ENCODE data around the gene PTGFRN. TPM values are rescaled to one million over a fixed set of nuclear protein-coding genes. Genes with fewer than 3 reads are reported as not detected.

PTGFRN gene
- polyA plus RNA-seq, 1 donor (not counting 4 experiments of a cell fraction or from before 2014, with no cell fraction given): 177 TPM

- H3K79me2 ChIP-seq (ENCODE audit: control insufficient read depth, insufficient read depth, low read length): peaks cover 100% of the 10 kb centered on the region
- peak overlapping the region; percentile 89 for H3K27ac ChIP-seq (ENCODE audit: control insufficient read depth, insufficient read depth, low read length)
- no peak overlapping the region for H2AFZ ChIP-seq (ENCODE audit: control insufficient read depth, low read length)
- H3K9ac ChIP-seq (ENCODE audit: control insufficient read depth, extremely low read depth, insufficient read depth, low read length): peak overlapping the region; percentile 59
- DNase-seq (ENCODE audit: low read depth, low spot score): no peak
- H3K4me2 ChIP-seq (ENCODE audit: control insufficient read depth, extremely low read depth, insufficient read depth, low read depth, low read length): peak overlapping the region; percentile 49
- peak overlapping the region in 2 of 3 experiments; percentile 30 to 62 for H3K4me3 ChIP-seq (ENCODE audit: control insufficient read depth in 2 of 3, extremely low read depth in 1 of 3, insufficient read depth in 2 of 3, low read depth in 1 of 3, low read length in 3 of 3)
- dilution Hi-C loops (cut with MboI; ENCODE audit: extremely low pct_ligation_motif_present, low sequenced_read_pairs): no loop called here
- TF ChIP-seq EZH2 (IDR thresholded peaks at IDR 0.05; ENCODE audit: low read length) (no peak), CTCF (optimal IDR thresholded peaks at IDR 0.05 in 1 of 3, IDR thresholded peaks at IDR 0.05 in 1 of 3, conservative IDR thresholded peaks at IDR 0.05 in 1 of 3; ENCODE audit: extremely low read depth in 1 of 3, insufficient read depth in 2 of 3, low read length in 3 of 3) (no peak)
- H3K27me3 ChIP-seq (ENCODE audit: control insufficient read depth, extremely low read depth, insufficient read depth, low read length): no peaks in the 10 kb centered on the region
- no peaks in the 10 kb centered on the region for H3K9me3 ChIP-seq (ENCODE audit: control insufficient read depth, low read depth, low read length)
- H3K4me1 ChIP-seq (ENCODE audit: control insufficient read depth, extremely low read depth, insufficient read depth, low read length): peaks cover 99% of the 10 kb centered on the region
- H3K36me3 ChIP-seq (ENCODE audit: control insufficient read depth in 2 of 2, extremely low read depth in 1 of 2, insufficient read depth in 2 of 2, low read length in 2 of 2): peaks cover 0 to 9% of the 10 kb centered on the region in 2 experiments
- FAIRE-seq: no peak
- H3K9me1 ChIP-seq (ENCODE audit: control insufficient read depth, extremely low read depth, insufficient read depth, low read length): peaks cover 10% of the 10 kb centered on the region
- H4K20me1 ChIP-seq (ENCODE audit: control insufficient read depth, extremely low read depth, insufficient read depth, low read length): peaks cover 2% of the 10 kb centered on the region
These were observed 6.3 kb downstream of the PTGFRN start for GRCh38 chr1:116916002-116916401.

- TF ChIP-seq EZH2 (IDR thresholded peaks at IDR 0.05; ENCODE audit: low read length): no peak
- TF ChIP-seq CTCF (optimal IDR thresholded peaks at IDR 0.05 in 1 of 3, IDR thresholded peaks at IDR 0.05 in 1 of 3, conservative IDR thresholded peaks at IDR 0.05 in 1 of 3; ENCODE audit: extremely low read depth in 1 of 3, insufficient read depth in 2 of 3, low read length in 3 of 3): no peak
- dilution Hi-C loops (cut with MboI; ENCODE audit: extremely low pct_ligation_motif_present, low sequenced_read_pairs): no loop called here
- Histone ChIP-seq H3K4me1 (ENCODE audit: control insufficient read depth, extremely low read depth, insufficient read depth, low read length) (peaks cover 99% of the 10 kb centered on the region), H3K36me3 (ENCODE audit: control insufficient read depth in 2 of 2, extremely low read depth in 1 of 2, insufficient read depth in 2 of 2, low read length in 2 of 2) (peaks cover 0 to 9% of the 10 kb centered on the region in 2 experiments), H3K9me3 (ENCODE audit: control insufficient read depth, low read depth, low read length) (no peaks in the 10 kb centered on the region), H3K9ac (ENCODE audit: control insufficient read depth, extremely low read depth, insufficient read depth, low read length) (peak overlapping the region; percentile 53), H3K4me2 (ENCODE audit: control insufficient read depth, extremely low read depth, insufficient read depth, low read depth, low read length) (peak overlapping the region; percentile 49), H3K79me2 (ENCODE audit: control insufficient read depth, insufficient read depth, low read length) (peaks cover 100% of the 10 kb centered on the region), H3K4me3 (ENCODE audit: control insufficient read depth in 2 of 3, extremely low read depth in 1 of 3, insufficient read depth in 2 of 3, low read depth in 1 of 3, low read length in 3 of 3) (peak overlapping the region in 2 of 3 experiments; percentile 27 to 45), H4K20me1 (ENCODE audit: control insufficient read depth, extremely low read depth, insufficient read depth, low read length) (peaks cover 2% of the 10 kb centered on the region), H3K9me1 (ENCODE audit: control insufficient read depth, extremely low read depth, insufficient read depth, low read length) (peaks cover 10% of the 10 kb centered on the region), H2AFZ (ENCODE audit: control insufficient read depth, low read length) (no peak overlapping the region), H3K27me3 (ENCODE audit: control insufficient read depth, extremely low read depth, insufficient read depth, low read length) (no peaks in the 10 kb centered on the region), H3K27ac (ENCODE audit: control insufficient read depth, insufficient read depth, low read length) (peak overlapping the region; percentile 89)
- DNase-seq (ENCODE audit: low read depth, low spot score) (no peak), FAIRE-seq (peak; percentile 80)
These were observed 7.1 kb downstream of the PTGFRN start for GRCh38 chr1:116916533-116917445.

Data from keratinocyte (primary cell).